Prostate gland (tissue), 2 donors: Measurements from ENCODE around the gene HIBCH.

Source experiments
- CTCF ChIP-seq, 4 experiments: fragments of 200-600 bp in 2 of 4; fragments of 450-650 bp in 2 of 4; sonication (generic) in 2 of 4; IDR thresholded peaks; 1 replicate in 3 of 4; 2 replicates in 1 of 4; pipeline ENCODE4 v1.5.1; 2016 to 2019; ENCODE audit warnings: antibody characterized with exemption in 4 of 4, mild to moderate bottlenecking in 2 of 4, moderate library complexity in 2 of 4
- POLR2A ChIP-seq: fragments of 450-650 bp; IDR thresholded peaks from one replicate; pipeline ENCODE4 v1.6.1; 2016; ENCODE audit warnings: antibody characterized with exemption, mild to moderate bottlenecking
- POLR2AphosphoS5 ChIP-seq: sonication (generic); formaldehyde crosslinking; IDR thresholded peaks from one replicate; pipeline ENCODE4 v1.6.1; 2017; ENCODE audit warnings: antibody characterized with exemption

GRCh38 chr2:190313880-190314279, 5.7 kb downstream of the HIBCH start:
- no peak for TF ChIP-seq POLR2A
- TF ChIP-seq CTCF (IDR thresholded peaks at IDR 0.05): no peak
- TF ChIP-seq POLR2AphosphoS5: no peak
